OCI-LY1 (cell line): ENCODE results near the gene TAOK1.

Source experiments
- H2AFZ ChIP-seq: fragments of 200-600 bp; sonication (generic), shearing (Covaris generic); 2 replicates; pipeline ENCODE4 v1.6.0; 2014; ENCODE audit warnings: antibody characterized with exemption, mild to moderate bottlenecking, low read length
- H3F3A ChIP-seq: fragments of 200-600 bp; sonication (generic), shearing (Covaris generic); 2 replicates; pipeline ENCODE4 v1.6.0; 2014; ENCODE audit warnings: mild to moderate bottlenecking, antibody characterized with exemption, low read length, moderate library complexity; ENCODE audit not compliant: insufficient read depth
- H3K27ac ChIP-seq: fragments of 200-600 bp; sonication (generic); 2 replicates; pipeline ENCODE4 v1.5.1; 2014; ENCODE audit warnings: low read length, mixed run types, mild to moderate bottlenecking, low read depth; ENCODE audit not compliant: poor library complexity, severe bottlenecking
- H3K27me3 ChIP-seq: fragments of 200-600 bp; sonication (generic); 2 replicates; pipeline ENCODE4 v1.6.0; 2014; ENCODE audit warnings: antibody characterized with exemption, mild to moderate bottlenecking, low read length, moderate library complexity; ENCODE audit not compliant: insufficient read depth
- H3K36me3 ChIP-seq: fragments of 200-600 bp; sonication (generic); 2 replicates; pipeline ENCODE4 v1.6.1; 2014; ENCODE audit warnings: mild to moderate bottlenecking, antibody characterized with exemption, low read length, moderate library complexity, mixed read lengths; ENCODE audit not compliant: insufficient read depth
- H3K4me1 ChIP-seq: fragments of 200-600 bp; sonication (generic); 2 replicates; pipeline ENCODE4 v1.5.1; 2014; ENCODE audit warnings: mild to moderate bottlenecking, low read length, moderate library complexity; ENCODE audit not compliant: insufficient read depth, severe bottlenecking
- H3K4me2 ChIP-seq: fragments of 200-600 bp; sonication (generic), shearing (Covaris generic); 2 replicates; pipeline ENCODE4 v1.6.1; 2014; ENCODE audit warnings: low read length
- H3K4me3 ChIP-seq: fragments of 200-600 bp; sonication (generic); 2 replicates; pipeline ENCODE4 v1.5.1; 2014; ENCODE audit warnings: low read length, low read depth, mild to moderate bottlenecking, mixed read lengths; ENCODE audit not compliant: poor library complexity, severe bottlenecking
- H3K79me2 ChIP-seq: fragments of 200-600 bp; shearing (Covaris generic); 2 replicates; pipeline ENCODE4 v1.6.1; 2016; ENCODE audit warnings: mixed run types, low read length, mixed read lengths; ENCODE audit not compliant: insufficient read depth
- H3K9ac ChIP-seq: fragments of 200-600 bp; sonication (generic), shearing (Covaris generic); 2 replicates; pipeline ENCODE4 v1.6.1; 2014; ENCODE audit warnings: mild to moderate bottlenecking, low read length, mixed read lengths
- H3K9me2 ChIP-seq: fragments of 200-600 bp; sonication (generic), shearing (Covaris generic); 2 replicates; pipeline ENCODE4 v1.6.1; 2014; ENCODE audit warnings: low read depth, mild to moderate bottlenecking, low read length, mixed read lengths
- H3K9me3 ChIP-seq: fragments of 200-600 bp; shearing (Covaris generic); 2 replicates; pipeline ENCODE4 v1.6.1; 2014; ENCODE audit warnings: low read length, mixed read lengths
- H4K20me1 ChIP-seq: fragments of 200-600 bp; sonication (generic), shearing (Covaris generic); 2 replicates; pipeline ENCODE4 v1.6.0; 2016; ENCODE audit warnings: mild to moderate bottlenecking, low read length; ENCODE audit not compliant: insufficient read depth
- EZH2 ChIP-seq: fragments of 200-600 bp; sonication (generic), shearing (Covaris generic); IDR thresholded peaks from 2 replicates; pipeline ENCODE4 v1.8.0; 2017; ENCODE audit warnings: borderline replicate concordance, mixed run types, mild to moderate bottlenecking, antibody characterized with exemption, low read length, moderate library complexity, mixed read lengths
- TF ChIP-seq, protein P1 (sequence below): fragments of 200-600 bp; sonication (generic), shearing (Covaris generic); IDR thresholded peaks from 2 replicates; pipeline ENCODE4 v1.5.1; 2017; ENCODE audit warnings: mild to moderate bottlenecking, antibody characterized with exemption, low read length, moderate library complexity, mixed read lengths

The TAOK1 gene

DNA sequence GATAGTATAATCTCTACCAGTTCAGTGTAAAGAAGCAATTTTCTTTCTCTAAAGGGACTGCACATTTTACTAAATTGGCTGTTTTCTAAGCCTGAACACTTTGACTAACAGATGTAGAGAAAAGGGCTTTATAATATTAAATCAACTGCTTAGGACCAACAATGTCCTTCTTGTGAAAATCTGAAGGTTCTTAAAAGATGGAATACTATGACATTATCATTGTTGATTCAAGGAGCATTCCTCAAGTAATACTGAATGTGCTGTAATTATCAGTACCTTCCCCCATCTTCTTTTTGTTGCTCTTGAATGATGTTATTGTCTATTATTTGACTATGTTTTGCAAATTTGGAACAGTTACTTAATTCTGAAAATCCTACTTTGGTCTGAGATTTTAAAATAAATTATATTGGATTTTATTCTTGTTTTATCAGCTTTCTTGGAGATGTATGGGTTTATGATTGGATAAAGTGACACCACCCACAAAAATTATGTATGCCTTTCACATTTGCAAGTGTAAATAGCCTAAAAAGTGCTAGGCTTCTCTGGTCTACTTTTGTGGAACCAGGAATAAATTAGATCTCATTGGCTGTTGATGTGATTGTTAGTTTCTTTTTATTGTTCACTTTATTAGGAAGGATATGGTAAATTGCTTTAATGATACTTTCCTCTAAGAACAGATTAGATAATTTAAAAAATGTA lies 53.0 kb downstream of the TAOK1 start:
- H3K4me2 ChIP-seq = no peak overlapping the region
- H3K36me3 ChIP-seq = peaks cover 15% of the 10 kb centered on the region; the same call in 1 of the 2 replicates
- H3F3A ChIP-seq = no peaks in the 10 kb centered on the region
- no peak overlapping the region for H3K4me3 ChIP-seq
- peaks cover 35% of the 10 kb centered on the region for H3K4me1 ChIP-seq
- no peak overlapping the region for H3K27ac ChIP-seq
- H3K27me3 ChIP-seq = no peaks in the 10 kb centered on the region
- TF ChIP-seq, protein P1, sequence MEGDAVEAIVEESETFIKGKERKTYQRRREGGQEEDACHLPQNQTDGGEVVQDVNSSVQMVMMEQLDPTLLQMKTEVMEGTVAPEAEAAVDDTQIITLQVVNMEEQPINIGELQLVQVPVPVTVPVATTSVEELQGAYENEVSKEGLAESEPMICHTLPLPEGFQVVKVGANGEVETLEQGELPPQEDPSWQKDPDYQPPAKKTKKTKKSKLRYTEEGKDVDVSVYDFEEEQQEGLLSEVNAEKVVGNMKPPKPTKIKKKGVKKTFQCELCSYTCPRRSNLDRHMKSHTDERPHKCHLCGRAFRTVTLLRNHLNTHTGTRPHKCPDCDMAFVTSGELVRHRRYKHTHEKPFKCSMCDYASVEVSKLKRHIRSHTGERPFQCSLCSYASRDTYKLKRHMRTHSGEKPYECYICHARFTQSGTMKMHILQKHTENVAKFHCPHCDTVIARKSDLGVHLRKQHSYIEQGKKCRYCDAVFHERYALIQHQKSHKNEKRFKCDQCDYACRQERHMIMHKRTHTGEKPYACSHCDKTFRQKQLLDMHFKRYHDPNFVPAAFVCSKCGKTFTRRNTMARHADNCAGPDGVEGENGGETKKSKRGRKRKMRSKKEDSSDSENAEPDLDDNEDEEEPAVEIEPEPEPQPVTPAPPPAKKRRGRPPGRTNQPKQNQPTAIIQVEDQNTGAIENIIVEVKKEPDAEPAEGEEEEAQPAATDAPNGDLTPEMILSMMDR = no peak
- no peak for TF ChIP-seq EZH2
- H3K9ac ChIP-seq = no peak overlapping the region
- H3K79me2 ChIP-seq = peaks cover 82% of the 10 kb centered on the region
- no peaks in the 10 kb centered on the region for H3K9me2 ChIP-seq
- H2AFZ ChIP-seq = no peak overlapping the region
- H3K9me3 ChIP-seq = no peaks in the 10 kb centered on the region
- H4K20me1 ChIP-seq = no peaks in the 10 kb centered on the region

DNA sequence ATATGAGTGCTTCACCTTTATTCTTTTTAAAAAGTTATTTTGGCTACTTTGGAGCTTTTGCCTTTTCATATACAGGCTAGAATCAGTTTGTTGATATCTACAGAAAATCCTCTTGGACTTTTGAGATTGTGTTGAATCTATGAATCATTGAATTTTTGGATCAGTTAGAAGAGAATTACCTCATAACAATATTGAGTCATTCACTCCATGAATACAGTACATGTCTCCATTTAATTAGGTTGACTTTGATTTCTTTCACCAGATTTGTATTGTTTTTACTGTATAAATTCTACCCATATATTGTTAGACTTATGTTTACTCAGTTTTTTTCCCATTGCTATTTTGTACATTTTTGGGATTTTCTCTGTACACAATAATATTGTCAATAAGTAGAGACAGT lies 54.4 kb downstream of the TAOK1 start:
- H4K20me1 ChIP-seq = no peaks in the 10 kb centered on the region
- no peak for TF ChIP-seq EZH2
- TF ChIP-seq, protein P1 = no peak

DNA sequence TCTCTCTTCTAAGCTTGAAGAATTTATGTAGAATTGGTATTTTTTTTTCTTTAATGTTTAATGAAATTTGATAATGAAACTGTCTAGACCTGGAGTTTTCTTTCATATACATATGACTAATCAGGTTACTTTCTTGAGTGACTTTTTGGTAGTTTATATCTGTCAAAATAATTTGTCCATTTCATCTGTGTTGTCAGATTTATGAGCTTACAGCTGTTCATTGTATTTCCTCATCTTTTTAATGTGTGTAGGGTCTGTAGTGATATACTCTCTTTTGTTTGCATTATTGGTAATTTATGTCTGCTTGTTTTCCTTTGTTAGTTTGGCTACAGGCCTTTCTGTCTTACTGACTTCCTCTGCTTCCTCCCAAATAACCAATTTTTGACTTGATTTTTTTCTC lies 55.7 kb downstream of the TAOK1 start:
- Histone ChIP-seq H2AFZ (no peak overlapping the region), H3K9ac (no peak overlapping the region), H3K4me2 (no peak overlapping the region; the same call in 1 of the 2 replicates), H3K4me3 (no peak overlapping the region), H3K9me2 (no peaks in the 10 kb centered on the region), H3K9me3 (no peaks in the 10 kb centered on the region), H3K27ac (no peak overlapping the region), H3F3A (no peaks in the 10 kb centered on the region), H4K20me1 (no peaks in the 10 kb centered on the region), H3K4me1 (peaks cover 36% of the 10 kb centered on the region), H3K79me2 (peaks cover 74% of the 10 kb centered on the region), H3K27me3 (no peaks in the 10 kb centered on the region), H3K36me3 (peaks cover 14% of the 10 kb centered on the region; the same call in 1 of the 2 replicates)
- TF ChIP-seq EZH2 = no peak
- TF ChIP-seq, protein P1 = no peak

More for the DNA sequence above, 54.4 kb downstream of the TAOK1 start:
- Histone ChIP-seq H3K9ac (no peak overlapping the region), H3K79me2 (peaks cover 84% of the 10 kb centered on the region), H3K9me2 (no peaks in the 10 kb centered on the region), H3F3A (no peaks in the 10 kb centered on the region), H3K9me3 (no peaks in the 10 kb centered on the region), H3K36me3 (peaks cover 12% of the 10 kb centered on the region; the same call in 1 of the 2 replicates), H3K4me2 (no peak overlapping the region), H3K4me3 (no peak overlapping the region), H3K27me3 (no peaks in the 10 kb centered on the region), H3K4me1 (peaks cover 36% of the 10 kb centered on the region), H3K27ac (no peak overlapping the region), H2AFZ (no peak overlapping the region)
